SKM-1 (cell line): Measurements from ENCODE around the gene ALDOA.

Experiments
- DNase-seq: peaks from one replicate; lab custom pipeline; 2025; ENCODE audit not compliant: unreplicated experiment; lab: John Stamatoyannopoulos, UW

Gene ALDOA

DNA sequence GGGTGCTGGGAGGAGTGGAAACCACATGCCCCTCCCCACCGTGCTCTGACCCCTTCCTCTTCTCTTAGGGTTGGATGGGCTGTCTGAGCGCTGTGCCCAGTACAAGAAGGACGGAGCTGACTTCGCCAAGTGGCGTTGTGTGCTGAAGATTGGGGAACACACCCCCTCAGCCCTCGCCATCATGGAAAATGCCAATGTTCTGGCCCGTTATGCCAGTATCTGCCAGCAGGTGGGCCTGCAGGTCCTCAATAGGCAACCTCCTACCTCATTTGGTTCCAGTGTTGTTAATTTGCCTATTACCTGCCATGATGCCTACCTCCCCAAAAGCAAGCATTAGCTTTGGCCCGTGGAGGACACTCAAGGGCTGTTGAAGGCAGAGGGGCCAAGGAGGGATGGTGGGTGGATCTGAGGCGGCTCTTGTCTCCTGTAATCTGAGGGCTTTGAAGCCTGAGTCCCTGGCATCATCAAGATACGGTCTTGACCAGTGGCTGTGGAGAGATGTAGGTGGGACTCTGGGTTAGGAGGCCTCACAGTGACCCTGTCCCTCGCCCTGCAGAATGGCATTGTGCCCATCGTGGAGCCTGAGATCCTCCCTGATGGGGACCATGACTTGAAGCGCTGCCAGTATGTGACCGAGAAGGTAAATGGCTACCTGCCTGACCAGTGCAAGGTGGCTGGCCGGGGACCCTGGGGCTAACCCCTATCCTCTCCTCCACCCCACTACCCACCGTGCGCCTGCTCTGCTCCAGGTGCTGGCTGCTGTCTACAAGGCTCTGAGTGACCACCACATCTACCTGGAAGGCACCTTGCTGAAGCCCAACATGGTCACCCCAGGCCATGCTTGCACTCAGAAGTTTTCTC lies 3.4 kb downstream of the ALDOA start:
- DNase-seq, result no peak

- DNase-seq, result no peak
Measured at GRCh38 chr16:30069611-30070462, 4.3 kb downstream of the ALDOA start.

- no peak for DNase-seq
Measured at GRCh38 chr16:30070490-30070889, 4.9 kb downstream of the ALDOA start.

GRCh38 chr16:30075503-30076275 lies 10.1 kb downstream of the ALDOA start, which contains the start of gene PPP4C:
Gene PPP4C (plus strand): TSS chr16:30075994. CDS start chr16:30076378, 384 bp downstream.
- DNase-seq, result peak; percentile 88

DNA sequence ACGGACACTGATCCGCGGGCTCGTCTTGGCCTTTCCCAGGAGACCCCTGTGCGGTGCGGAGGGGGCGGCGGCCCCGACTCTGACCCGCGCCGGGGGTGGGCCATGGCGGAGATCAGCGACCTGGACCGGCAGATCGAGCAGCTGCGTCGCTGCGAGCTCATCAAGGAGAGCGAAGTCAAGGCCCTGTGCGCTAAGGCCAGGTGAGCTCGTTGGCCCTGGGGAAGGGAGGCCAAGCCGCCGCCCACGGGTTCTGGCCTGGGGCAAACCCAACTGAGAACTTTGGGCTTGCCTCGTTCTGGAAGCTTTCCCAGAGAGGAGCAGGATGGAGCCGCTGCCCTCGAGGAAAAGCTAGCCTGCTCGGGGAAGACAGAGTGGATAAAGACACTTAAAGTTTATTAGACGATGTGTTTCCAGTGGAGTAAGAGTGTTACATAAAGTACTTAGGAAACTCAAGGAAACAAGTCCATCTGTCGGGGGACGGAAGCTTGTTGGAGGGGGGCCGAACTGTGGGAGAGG lies 10.8 kb downstream of the ALDOA start:
- DNase-seq, result no peak

DNA sequence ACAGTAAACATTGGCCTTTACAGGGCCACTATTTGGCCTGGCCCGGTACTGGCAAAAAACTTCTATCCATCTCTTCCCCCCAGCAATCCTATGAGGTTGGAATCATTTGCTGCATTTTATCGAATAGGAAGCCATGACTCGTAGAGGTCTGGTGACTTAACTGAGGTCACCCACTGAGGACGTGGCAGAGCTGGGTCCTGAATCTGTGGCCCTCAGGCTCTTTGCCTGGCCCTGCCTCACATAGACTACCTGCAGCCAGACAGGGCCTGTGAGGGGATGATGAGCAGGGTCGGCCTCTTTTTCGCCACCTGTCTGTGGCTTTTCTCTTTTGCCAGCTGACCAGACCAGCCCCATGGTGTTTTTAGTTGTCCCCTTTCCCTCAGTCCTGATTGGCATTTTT lies 12.1 kb downstream of the ALDOA start:
- DNase-seq, result no peak

- no peak for DNase-seq
Measured at GRCh38 chr16:30078744-30079143, 13.2 kb downstream of the ALDOA start.

GRCh38 chr16:30079480-30079879 lies 13.9 kb downstream of the ALDOA start:
- no peak for DNase-seq

GRCh38 chr16:30082545-30083090 lies 17.1 kb downstream of the ALDOA start:
- DNase-seq, result no peak

DNA sequence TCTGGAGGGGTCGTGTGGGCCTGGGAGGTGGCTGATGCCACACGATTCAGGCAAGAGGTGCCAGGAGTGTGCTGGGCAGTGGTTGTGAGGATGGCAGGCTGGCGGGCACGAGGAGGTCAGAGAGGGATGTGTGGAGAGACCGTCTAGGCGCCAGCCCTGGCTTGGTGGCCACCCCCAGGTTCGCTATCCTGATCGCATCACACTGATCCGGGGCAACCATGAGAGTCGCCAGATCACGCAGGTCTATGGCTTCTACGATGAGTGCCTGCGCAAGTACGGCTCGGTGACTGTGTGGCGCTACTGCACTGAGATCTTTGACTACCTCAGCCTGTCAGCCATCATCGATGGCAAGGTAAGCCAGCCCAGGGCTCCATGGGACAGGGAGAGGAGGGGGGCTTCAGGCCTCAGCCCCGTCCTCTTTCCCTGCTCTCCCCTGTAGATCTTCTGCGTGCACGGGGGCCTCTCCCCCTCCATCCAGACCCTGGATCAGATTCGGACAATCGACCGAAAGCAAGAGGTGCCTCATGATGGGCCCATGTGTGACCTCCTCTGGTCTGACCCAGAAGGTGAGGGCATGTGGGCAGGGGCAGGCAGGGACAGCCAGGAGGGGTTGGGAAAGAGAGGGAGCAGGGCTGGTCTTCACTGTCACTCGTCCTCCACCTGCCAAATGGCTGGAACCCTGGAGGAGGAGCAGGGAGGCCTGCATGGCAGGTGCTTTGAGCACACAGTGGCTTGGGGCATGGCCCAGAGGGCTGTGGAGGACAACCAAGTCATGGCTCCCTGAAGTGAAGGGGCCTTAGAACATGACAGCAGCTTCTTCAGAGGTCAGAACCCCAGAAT lies 17.9 kb downstream of the ALDOA start:
- DNase-seq, result no peak

- no peak for DNase-seq
Measured at GRCh38 chr16:30084096-30084815, 18.7 kb downstream of the ALDOA start.

DNA sequence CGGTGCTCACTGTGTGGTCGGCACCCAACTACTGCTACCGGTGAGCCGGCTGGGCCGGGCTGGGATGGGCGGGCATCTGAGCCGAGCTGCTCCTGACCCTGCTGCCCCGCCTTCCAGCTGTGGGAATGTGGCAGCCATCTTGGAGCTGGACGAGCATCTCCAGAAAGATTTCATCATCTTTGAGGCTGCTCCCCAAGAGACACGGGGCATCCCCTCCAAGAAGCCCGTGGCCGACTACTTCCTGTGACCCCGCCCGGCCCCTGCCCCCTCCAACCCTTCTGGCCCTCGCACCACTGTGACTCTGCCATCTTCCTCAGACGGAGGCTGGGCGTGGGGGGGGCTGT lies 19.2 kb downstream of the ALDOA start:
- no peak for DNase-seq

- no peak for DNase-seq
Measured at GRCh38 chr16:30085247-30085646, 19.7 kb downstream of the ALDOA start.

GRCh38 chr16:30085820-30086219 lies 20.3 kb downstream of the ALDOA start:
- DNase-seq, result no peak

DNA sequence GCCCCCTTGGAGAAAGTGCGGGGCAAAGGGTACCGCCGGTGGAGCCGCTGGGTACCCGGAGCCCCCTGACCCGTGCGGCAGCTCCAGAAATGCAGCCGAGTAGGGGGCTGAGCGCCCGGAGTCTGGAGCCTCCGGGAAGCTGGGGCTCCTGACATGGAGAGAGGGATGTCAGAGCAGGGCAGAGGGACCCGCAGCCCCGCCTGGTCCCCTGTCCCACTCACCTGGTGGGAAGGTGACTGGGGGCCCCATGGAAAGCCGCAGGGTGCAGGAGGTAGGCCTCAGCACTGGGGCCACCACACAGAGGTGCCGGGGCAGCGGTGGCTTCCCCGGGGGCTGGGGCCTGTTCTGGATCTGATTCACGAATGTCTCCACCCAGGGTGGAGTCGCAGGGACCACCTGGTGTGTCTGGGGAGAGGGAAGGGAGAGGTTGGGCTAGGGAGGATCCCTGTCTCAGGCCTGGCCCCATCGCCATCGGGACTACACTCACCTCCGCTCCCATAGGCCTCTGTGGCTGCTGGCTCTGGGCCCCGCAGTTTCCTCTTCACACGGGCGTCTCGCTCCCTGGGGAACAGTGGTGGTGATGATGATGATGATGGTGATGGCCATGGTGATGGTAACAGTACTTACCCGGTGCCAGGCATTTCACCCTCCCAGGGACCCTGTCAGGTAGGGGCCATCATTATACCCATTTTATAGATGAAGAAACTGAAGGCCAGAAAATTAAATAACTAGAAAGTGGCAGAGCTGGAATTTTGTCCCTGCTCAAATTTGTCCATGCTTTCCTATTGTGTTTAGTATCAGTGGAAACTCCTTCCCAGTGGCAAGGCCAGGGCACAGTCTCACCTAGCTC lies 21.0 kb downstream of the ALDOA start:
- no peak for DNase-seq

- peak; percentile 28 for DNase-seq
Measured at GRCh38 chr16:30087181-30087898, 21.8 kb downstream of the ALDOA start.

GRCh38 chr16:30088237-30088831 lies 22.8 kb downstream of the ALDOA start:
- DNase-seq, result no peak
